Nasal cavity respiratory epithelium epithelial cell of viscerocranial mucosa (primary cell): ENCODE data around the gene PROSER3. TPM values are rescaled to one million over a fixed set of nuclear protein-coding genes. Genes with fewer than 3 reads are reported as not detected.

Experiments
- total RNA-seq: library from RNA; depleted of rRNA; stranded (reverse); fragments of >200 nt; gene quantifications from 2 replicates; pipeline ENCODE4 v1.2.3, GENCODE V29; 2014

PROSER3 gene
- 2.1 and 5.7 TPM in 2 replicates for total RNA-seq

GRCh38 chr19:35757749-35758608, at the start of gene PROSER3:
TSS of gene PROSER3 (plus strand) at chr19:35758176. CDS start at chr19:35758216, 40 bp downstream.

GRCh38 chr19:35717665-35718344, 40.2 kb upstream of the PROSER3 start, which contains the start of gene KMT2B:
TSS of gene KMT2B (plus strand) at chr19:35718003. CDS start at chr19:35718019, 16 bp downstream.

GRCh38 chr19:35742121-35742724, 15.8 kb upstream of the PROSER3 start, which contains the start of gene IGFLR1:
TSS of gene IGFLR1 (minus strand) at chr19:35742452. CDS start at chr19:35741180, 1,272 bp downstream.

GRCh38 chr19:35745328-35746086, 12.5 kb upstream of the PROSER3 start, which contains the start of the genes PSENEN and U2AF1L4:
TSS of gene PSENEN (plus strand) at chr19:35745651. CDS start at chr19:35745931, 280 bp downstream.
TSS of gene U2AF1L4 (minus strand) at chr19:35745418. CDS start at chr19:35745391, 27 bp downstream.

GRCh38 chr19:35748106-35749020, 9.6 kb upstream of the PROSER3 start, which contains the start of gene LIN37:
TSS of gene LIN37 (plus strand) at chr19:35748576. CDS start at chr19:35748725, 149 bp downstream.

GRCh38 chr19:35756377-35757230, 1.4 kb upstream of the PROSER3 start, which contains the start of gene HSPB6:
TSS of gene HSPB6 (minus strand) at chr19:35757029. CDS start at chr19:35757008, 21 bp downstream.

GRCh38 chr19:35775298-35776101, 17.5 kb downstream of the PROSER3 start, which contains the start of gene ARHGAP33:
TSS of gene ARHGAP33 (plus strand) at chr19:35775564. CDS start at chr19:35775659, 95 bp downstream.

DNA sequence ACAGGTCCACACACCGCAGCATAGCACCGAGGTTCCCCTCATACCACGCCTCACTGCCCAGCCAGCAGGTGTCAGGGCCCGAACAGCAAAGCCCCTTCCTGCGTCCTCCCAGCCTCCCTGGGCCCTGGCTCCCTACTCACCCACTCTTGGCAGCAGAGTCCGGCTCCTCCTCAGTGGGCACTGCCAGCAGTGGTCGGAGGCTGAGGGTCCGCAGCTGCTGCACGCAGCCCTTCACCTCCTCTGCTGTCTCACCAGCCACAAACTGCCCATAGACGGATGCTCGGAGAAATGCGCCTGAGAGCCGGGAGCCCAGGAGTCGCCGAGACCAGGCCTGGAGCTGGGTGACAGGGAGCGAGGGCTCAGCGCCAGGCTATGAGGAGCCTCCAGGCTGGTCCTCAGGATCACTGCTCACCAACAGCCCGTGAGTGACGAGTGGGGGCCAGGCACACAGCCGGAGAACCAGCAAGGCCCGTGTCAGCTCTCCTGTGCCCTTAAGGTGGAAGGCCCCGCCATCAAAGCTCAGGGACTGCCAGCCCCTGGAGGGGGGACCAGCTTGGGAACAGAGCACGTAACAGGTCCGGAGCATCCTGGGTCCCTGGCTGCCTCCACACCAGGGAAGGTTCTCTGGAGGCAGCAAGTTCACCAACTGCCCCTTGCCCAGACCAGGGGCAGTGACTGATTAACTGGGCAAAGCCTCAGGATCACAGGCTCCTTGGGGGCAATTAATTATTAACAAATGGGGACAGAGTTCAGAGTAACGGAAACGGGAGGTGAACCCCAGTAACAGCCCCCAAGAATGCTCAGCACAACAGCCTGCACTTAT, 54.5 kb downstream of the PROSER3 start, which contains the start of gene PRODH2:
Gene PRODH2, minus strand, starts transcription at position 626 of the 823 bp plus-strand sequence. Its CDS starts 40 bp downstream, at position 586.

Other genes with a start within 250 kb of the PROSER3 start
- 78.4 and 142 TPM in 2 replicates for gene DMKN, start 244.5 kb upstream of the PROSER3 start, total RNA-seq
- 16.5 and 67.3 TPM in 2 replicates for gene SBSN, start 229.9 kb upstream of the PROSER3 start, total RNA-seq
- gene GAPDHS, start 224.7 kb upstream of the PROSER3 start, total RNA-seq = not detected in 2 replicates
- 99.0 and 109 TPM in 2 replicates for gene TMEM147, start 212.6 kb upstream of the PROSER3 start, total RNA-seq
- not detected in 2 replicates for gene ATP4A, start 194.5 kb upstream of the PROSER3 start, total RNA-seq
- gene PMIS2, start 172.0 kb upstream of the PROSER3 start, total RNA-seq = not detected in 2 replicates
- 3.1 and 4.6 TPM in 2 replicates for gene HAUS5, start 145.4 kb upstream of the PROSER3 start, total RNA-seq
- 33.2 and 37.9 TPM in 2 replicates for gene RBM42, start 129.1 kb upstream of the PROSER3 start, total RNA-seq
- 0.34 TPM in 1 of 2 replicates, not detected in the other for gene ETV2, start 116.4 kb upstream of the PROSER3 start, total RNA-seq
- gene COX6B1, start 109.9 kb upstream of the PROSER3 start, total RNA-seq = 88.5 and 102 TPM in 2 replicates
- gene UPK1A, start 91.7 kb upstream of the PROSER3 start, total RNA-seq = not detected in 2 replicates
- gene ZBTB32, start 53.6 kb upstream of the PROSER3 start, total RNA-seq = not detected in 2 replicates
- 4.1 and 21.1 TPM in 2 replicates for gene KMT2B, start 40.2 kb upstream of the PROSER3 start, total RNA-seq
- under 0.01 and 0.43 TPM in 2 replicates for gene IGFLR1, start 15.7 kb upstream of the PROSER3 start, total RNA-seq
- 9.1 and 12.6 TPM in 2 replicates for gene U2AF1L4, start 12.8 kb upstream of the PROSER3 start, total RNA-seq
- 14.9 and 15.7 TPM in 2 replicates for gene PSENEN, start 12.5 kb upstream of the PROSER3 start, total RNA-seq
- 5.8 and 7.3 TPM in 2 replicates for gene LIN37, start 9.6 kb upstream of the PROSER3 start, total RNA-seq
- gene HSPB6, start 1.1 kb upstream of the PROSER3 start, total RNA-seq = under 0.01 and 0.28 TPM in 2 replicates
- 0.57 TPM in 1 of 2 replicates, not detected in the other for gene ARHGAP33, start 17.4 kb downstream of the PROSER3 start, total RNA-seq
- not detected in 2 replicates for gene PRODH2, start 54.7 kb downstream of the PROSER3 start, total RNA-seq
- not detected in 2 replicates for gene NPHS1, start 94.3 kb downstream of the PROSER3 start, total RNA-seq
- gene KIRREL2, start 98.7 kb downstream of the PROSER3 start, total RNA-seq = not detected in 2 replicates
- gene APLP1, start 110.4 kb downstream of the PROSER3 start, total RNA-seq = 0.64 TPM in 1 of 2 replicates, not detected in the other
- gene NFKBID, start 142.4 kb downstream of the PROSER3 start, total RNA-seq = 3.4 and 3.6 TPM in 2 replicates
- 0.14 TPM in 1 of 2 replicates, not detected in the other for gene HCST, start 144.4 kb downstream of the PROSER3 start, total RNA-seq
- not detected in 2 replicates for gene TYROBP, start 150.1 kb downstream of the PROSER3 start, total RNA-seq
- 2.4 and 6.5 TPM in 2 replicates for gene LRFN3, start 178.2 kb downstream of the PROSER3 start, total RNA-seq
- 7.5 and 16.1 TPM in 2 replicates for gene SDHAF1, start 237.0 kb downstream of the PROSER3 start, total RNA-seq